Activated T-cell treated with anti-CD3 and anti-CD28 coated beads for 24 hours (primary cell): Measurements from ENCODE around the gene RANBP6.
A peak's percentile ranks its signal among the peaks of the same experiment; 100 is the strongest.
"Not testable (repeated sequence)": the region's sequence is repeated elsewhere in the genome, so short reads cannot be mapped to it uniquely, and the experiment has no call there.

Source experiments
- DNase-seq: peaks from one replicate; pipeline ENCODE4 v3.0.0-alpha.2; 2020; ENCODE audit warnings: low read depth

RANBP6 gene

GRCh38 chr9:6015278-6016157 is at the start of gene RANBP6:
Gene RANBP6, minus strand, starts transcription at chr9:6015624. Its CDS starts 17 bp downstream, at chr9:6015607.
- DNase-seq: peak; percentile 86

- not testable (repeated sequence) for DNase-seq
These were observed 47.7 kb upstream of the RANBP6 start for GRCh38 chr9:6063146-6063545.

GRCh38 chr9:6055666-6056065 is 40.2 kb upstream of the RANBP6 start:
- no peak for DNase-seq

- peak; percentile 16 for DNase-seq
These were observed 39.8 kb upstream of the RANBP6 start for GRCh38 chr9:6055216-6055615.

- peak; percentile 54 for DNase-seq
These were observed 39.1 kb upstream of the RANBP6 start for GRCh38 chr9:6054280-6055099.

- DNase-seq: no peak
These were observed 37.0 kb upstream of the RANBP6 start for GRCh38 chr9:6052293-6052919.

GRCh38 chr9:6051511-6051950 is 36.1 kb upstream of the RANBP6 start:
- DNase-seq: no peak

GRCh38 chr9:6049798-6050197 is 34.4 kb upstream of the RANBP6 start:
- DNase-seq: peak; percentile 8

GRCh38 chr9:6048039-6048438 is 32.6 kb upstream of the RANBP6 start:
- no peak for DNase-seq

GRCh38 chr9:6047020-6047419 is 31.6 kb upstream of the RANBP6 start:
- no peak for DNase-seq

GRCh38 chr9:6045364-6045763 is 29.9 kb upstream of the RANBP6 start:
- no peak for DNase-seq

GRCh38 chr9:6040077-6040476 is 24.7 kb upstream of the RANBP6 start:
- no peak for DNase-seq

- DNase-seq: no peak
These were observed 21.0 kb upstream of the RANBP6 start for GRCh38 chr9:6036391-6036790.

GRCh38 chr9:6034954-6035353 is 19.5 kb upstream of the RANBP6 start:
- no peak for DNase-seq

- DNase-seq: no peak
These were observed 14.3 kb upstream of the RANBP6 start for GRCh38 chr9:6029604-6030274.

GRCh38 chr9:6024035-6024554 is 8.7 kb upstream of the RANBP6 start:
- peak; percentile 7 for DNase-seq

- not testable (repeated sequence) for DNase-seq
These were observed 1.6 kb upstream of the RANBP6 start for GRCh38 chr9:6016975-6017374.

- peak; percentile 10 for DNase-seq
These were observed 654 bp downstream of the RANBP6 start for GRCh38 chr9:6014670-6015270.

- DNase-seq: peak; percentile 90
These were observed 7.0 kb downstream of the RANBP6 start for GRCh38 chr9:6008169-6008979.

GRCh38 chr9:6007770-6008168 is 7.7 kb downstream of the RANBP6 start:
- peak; percentile 65 for DNase-seq
